Measurements from ENCODE around the gene NDUFS1. TPM values are rescaled to one million over a fixed set of nuclear protein-coding genes. Genes with fewer than 3 reads are reported as not detected.
"Not testable (repeated sequence)": the region's sequence is repeated elsewhere in the genome, so short reads cannot be mapped to it uniquely, and the experiment has no call there.

The NDUFS1 gene
- total and polyA plus RNA-seq, 2 donors (not counting 1 experiment from before 2014, with no cell fraction given), result 12.3 to 46.3 TPM

DNA sequence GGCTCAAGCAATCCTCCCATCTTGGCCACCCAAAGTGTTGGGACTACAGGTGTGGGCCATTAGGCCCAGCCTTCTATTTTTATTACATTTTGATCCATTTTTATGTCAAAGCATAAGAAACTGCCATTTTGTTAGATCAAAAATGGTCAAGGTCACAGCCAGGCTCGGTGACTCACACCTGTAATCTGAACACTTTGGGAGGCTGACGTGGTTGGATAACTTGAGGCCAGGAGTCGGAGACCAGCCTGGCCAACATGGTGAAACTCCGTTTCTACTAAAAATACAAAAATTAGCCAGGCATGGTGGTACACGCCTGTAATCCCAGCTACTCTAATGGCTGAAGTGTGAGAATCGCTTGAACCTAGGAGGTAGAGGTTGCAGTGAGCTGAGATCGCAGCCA lies 49.7 kb upstream of the NDUFS1 start:
- Histone ChIP-seq H3K4me3 (ENCODE audit: control extremely low read depth in 1 of 5, extremely low read depth in 1 of 5, insufficient read depth in 1 of 5, low read depth in 2 of 5, low read length in 4 of 5) (no peak overlapping the region), H3K9ac (ENCODE audit: low read length) (no peak overlapping the region), H3K36me3 (replicated peaks in 1 of 2; ENCODE audit: control extremely low read depth in 1 of 2, control insufficient read depth in 1 of 2, extremely low read depth in 1 of 2, insufficient read depth in 2 of 2, low read length in 1 of 2) (no peaks in the 10 kb centered on the region), H3K9me3 (ENCODE audit: control extremely low read depth in 1 of 3, control insufficient read depth in 2 of 3, insufficient read depth in 1 of 3, low read length in 2 of 3) (no peaks in the 10 kb centered on the region), H3K4me2 (replicated peaks; ENCODE audit: low read depth, low read length, poor library complexity, severe bottlenecking) (no peak overlapping the region), H4K20me1 (ENCODE audit: control insufficient read depth, insufficient read depth, low read length, poor library complexity, severe bottlenecking) (no peaks in the 10 kb centered on the region), H3K79me2 (ENCODE audit: control insufficient read depth, insufficient read depth, low read length) (no peaks in the 10 kb centered on the region), H3K27ac (ENCODE audit: low read length in 2 of 2) (no peak overlapping the region), H2AFZ (ENCODE audit: insufficient read depth, low read depth, low read length, poor library complexity, severe bottlenecking) (no peak overlapping the region), H3K27me3 (replicated peaks in 1 of 4; ENCODE audit: control extremely low read depth in 1 of 4, control insufficient read depth in 3 of 4, insufficient read depth in 4 of 4, low read length in 3 of 4) (peaks cover 0 to 4% (median 0%) of the 10 kb centered on the region in 4 experiments), H3K4me1 (ENCODE audit: control insufficient read depth in 2 of 2, insufficient read depth in 2 of 2, low read length in 2 of 2) (no peaks in the 10 kb centered on the region)
- TF ChIP-seq EZH2 (IDR thresholded peaks at IDR 0.05; ENCODE audit: borderline replicate concordance, insufficient read depth, low read depth, low read length, poor library complexity, severe bottlenecking), result no peak
- TF ChIP-seq, protein P1, sequence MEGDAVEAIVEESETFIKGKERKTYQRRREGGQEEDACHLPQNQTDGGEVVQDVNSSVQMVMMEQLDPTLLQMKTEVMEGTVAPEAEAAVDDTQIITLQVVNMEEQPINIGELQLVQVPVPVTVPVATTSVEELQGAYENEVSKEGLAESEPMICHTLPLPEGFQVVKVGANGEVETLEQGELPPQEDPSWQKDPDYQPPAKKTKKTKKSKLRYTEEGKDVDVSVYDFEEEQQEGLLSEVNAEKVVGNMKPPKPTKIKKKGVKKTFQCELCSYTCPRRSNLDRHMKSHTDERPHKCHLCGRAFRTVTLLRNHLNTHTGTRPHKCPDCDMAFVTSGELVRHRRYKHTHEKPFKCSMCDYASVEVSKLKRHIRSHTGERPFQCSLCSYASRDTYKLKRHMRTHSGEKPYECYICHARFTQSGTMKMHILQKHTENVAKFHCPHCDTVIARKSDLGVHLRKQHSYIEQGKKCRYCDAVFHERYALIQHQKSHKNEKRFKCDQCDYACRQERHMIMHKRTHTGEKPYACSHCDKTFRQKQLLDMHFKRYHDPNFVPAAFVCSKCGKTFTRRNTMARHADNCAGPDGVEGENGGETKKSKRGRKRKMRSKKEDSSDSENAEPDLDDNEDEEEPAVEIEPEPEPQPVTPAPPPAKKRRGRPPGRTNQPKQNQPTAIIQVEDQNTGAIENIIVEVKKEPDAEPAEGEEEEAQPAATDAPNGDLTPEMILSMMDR (IDR thresholded peaks at IDR 0.05), result no peak
- ATAC-seq (ENCODE audit: low read depth), result no peak
- no peak for DNase-seq
- H3K4me1 Mint-ChIP-seq, result no peaks in the 10 kb centered on the region
- intact Hi-C loops (cut with micrococcal nuclease), result no loop called here
- POLR2A ChIA-PET, result no interaction called here
- H3K9me3 Mint-ChIP-seq (ENCODE audit: insufficient read depth), result no peaks in the 10 kb centered on the region
- H3K27ac Mint-ChIP-seq, result no peak overlapping the region
- peaks cover 8% of the 10 kb centered on the region for H3K27me3 Mint-ChIP-seq
- no peak overlapping the region for H3K4me3 Mint-ChIP-seq
- CTCF ChIA-PET, result no interaction called here
- WGBS (ENCODE audit: insufficient coverage), result 96% methylated on average over 4 of the region's 7 CpGs

DNA sequence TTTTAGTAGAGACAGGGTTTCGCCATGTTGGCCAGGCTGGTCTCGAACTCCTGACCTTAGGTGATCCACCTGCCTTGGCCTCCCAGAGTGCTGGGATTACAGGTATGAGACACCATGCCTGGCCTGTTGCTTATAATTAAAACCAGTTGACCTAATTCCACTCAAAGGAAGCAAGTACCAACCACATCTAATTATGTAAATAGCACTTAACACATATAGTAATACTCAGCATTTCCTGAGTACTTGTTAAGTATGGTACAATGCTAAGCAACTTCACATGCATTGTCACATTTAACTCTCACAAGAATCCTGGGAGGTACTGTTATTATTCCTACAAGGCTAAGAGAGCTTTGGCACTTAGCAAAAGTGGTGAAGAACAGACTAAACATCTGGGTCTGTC lies 48.1 kb upstream of the NDUFS1 start:
- H3K4me1 Mint-ChIP-seq; ATAC-seq (ENCODE audit: low read depth); H3K79me2 ChIP-seq (ENCODE audit: control insufficient read depth, insufficient read depth, low read length); intact Hi-C loops (cut with micrococcal nuclease); H3K4me3 ChIP-seq (ENCODE audit: control extremely low read depth in 1 of 5, extremely low read depth in 1 of 5, insufficient read depth in 1 of 5, low read depth in 2 of 5, low read length in 4 of 5); H3K9me3 Mint-ChIP-seq (ENCODE audit: insufficient read depth); H3K27ac Mint-ChIP-seq; H3K9me3 ChIP-seq (ENCODE audit: control extremely low read depth in 1 of 3, control insufficient read depth in 2 of 3, insufficient read depth in 1 of 3, low read length in 2 of 3); H3K4me3 Mint-ChIP-seq; H3K4me1 ChIP-seq (ENCODE audit: control insufficient read depth in 2 of 2, insufficient read depth in 2 of 2, low read length in 2 of 2); CTCF ChIA-PET; H3K9ac ChIP-seq (ENCODE audit: low read length); H3K4me2 ChIP-seq (replicated peaks; ENCODE audit: low read depth, low read length, poor library complexity, severe bottlenecking); DNase-seq; H3K36me3 ChIP-seq (replicated peaks in 1 of 2; ENCODE audit: control extremely low read depth in 1 of 2, control insufficient read depth in 1 of 2, extremely low read depth in 1 of 2, insufficient read depth in 2 of 2, low read length in 1 of 2); H3K27ac ChIP-seq (ENCODE audit: low read length in 2 of 2); H3K27me3 ChIP-seq (replicated peaks in 1 of 4; ENCODE audit: control extremely low read depth in 1 of 4, control insufficient read depth in 3 of 4, insufficient read depth in 4 of 4, low read length in 3 of 4); H2AFZ ChIP-seq (ENCODE audit: insufficient read depth, low read depth, low read length, poor library complexity, severe bottlenecking); H3K27me3 Mint-ChIP-seq; H4K20me1 ChIP-seq (ENCODE audit: control insufficient read depth, insufficient read depth, low read length, poor library complexity, severe bottlenecking); POLR2A ChIA-PET: not testable (repeated sequence)
- WGBS (ENCODE audit: insufficient coverage), result no CpG with 5 or more reads among the region's 2 CpGs

Data from B cell (primary cell).